ENCODE measurements around the gene HIC1.
A peak's percentile ranks its signal among the peaks of the same experiment; 100 is the strongest.

- TF ChIP-seq CTCF (IDR thresholded peaks at IDR 0.05; ENCODE audit: low read depth, low read length, missing input control) (peak; percentile 38), RXRA (IDR thresholded peaks at IDR 0.05) (no peak), MAX (IDR thresholded peaks at IDR 0.05) (no peak), REST (IDR thresholded peaks at IDR 0.05) (no peak), YY1 (IDR thresholded peaks at IDR 0.05) (peak; percentile 96), EGR1 (IDR thresholded peaks at IDR 0.05; ENCODE audit: low read depth in 2 of 2) (no peak), GABPA (IDR thresholded peaks at IDR 0.05 in 1 of 2, conservative IDR thresholded peaks at IDR 0.05 in 1 of 2) (peak; percentile 87 to 96), RAD21 (IDR thresholded peaks at IDR 0.05) (peak; percentile 46 to 56), ZBTB33 (IDR thresholded peaks at IDR 0.05) (no peak), HNF4A (conservative IDR thresholded peaks at IDR 0.05) (no peak), FOXA1 (IDR thresholded peaks at IDR 0.05) (no peak), TAF1 (conservative IDR thresholded peaks at IDR 0.05) (no peak)
These were observed 13.1 kb upstream of the HIC1 start, which contains the start of gene OVCA2 for GRCh38 chr17:2041561-2042389.

Measured in liver (tissue), 3 donors.